Stomach smooth muscle (tissue), 2 donors: ENCODE data around the gene FLVCR2.
"Not testable (repeated sequence)": the region's sequence is repeated elsewhere in the genome, so short reads cannot be mapped to it uniquely, and the experiment has no call there.

Experiments used
- H3K27ac ChIP-seq: one replicate; pipeline ENCODE4 v1.7.0; 2013; ENCODE audit warnings: mild to moderate bottlenecking, low read length, inconsistent platforms
- H3K27me3 ChIP-seq, 2 donors: one replicate each; pipeline ENCODE4 v1.7.0; 2013; ENCODE audit warnings: low read length in 2 of 2; ENCODE audit not compliant: insufficient read depth in 2 of 2, control insufficient read depth in 1 of 2
- H3K36me3 ChIP-seq, 2 donors: one replicate each; pipeline ENCODE4 v1.7.0; 2013; ENCODE audit warnings: low read length in 2 of 2; ENCODE audit not compliant: control insufficient read depth in 2 of 2, insufficient read depth in 2 of 2
- H3K4me1 ChIP-seq: one replicate; pipeline ENCODE4 v1.7.0; 2013; ENCODE audit warnings: low read length; ENCODE audit not compliant: control insufficient read depth, insufficient read depth
- H3K4me3 ChIP-seq, 2 donors: one replicate each; pipeline ENCODE4 v1.7.0; 2013; ENCODE audit warnings: low read length in 2 of 2
- H3K9ac ChIP-seq, 2 donors: one replicate each; pipeline ENCODE4 v1.7.0; 2013; ENCODE audit warnings: low read length in 2 of 2, mild to moderate bottlenecking in 1 of 2
- H3K9me3 ChIP-seq, 2 donors: one replicate each; pipeline ENCODE4 v1.7.0; 2013; ENCODE audit warnings: low read length in 2 of 2; ENCODE audit not compliant: control insufficient read depth in 2 of 2
- donor health status: healthy.
- donor health status: Pancreatic carcinoma.

The FLVCR2 gene

GRCh38 chr14:75695025-75695424, 116.6 kb downstream of the FLVCR2 start:
- H3K36me3 ChIP-seq, result peaks cover 20 to 21% of the 10 kb centered on the region in 2 donors
- not testable (repeated sequence) for H3K4me3 ChIP-seq

GRCh38 chr14:75697386-75697785, 119.0 kb downstream of the FLVCR2 start:
- Histone ChIP-seq H3K9me3 (no peaks in the 10 kb centered on the region), H3K4me1 (peaks cover 6% of the 10 kb centered on the region), H3K4me3 (no peak overlapping the region), H3K9ac (no peak overlapping the region), H3K36me3 (peaks cover 7 to 9% of the 10 kb centered on the region in 2 donors), H3K27ac (no peak overlapping the region), H3K27me3 (no peaks in the 10 kb centered on the region)

More at GRCh38 chr14:75695025-75695424, 116.6 kb downstream of the FLVCR2 start:
- H3K27ac ChIP-seq, H3K9me3 ChIP-seq, H3K27me3 ChIP-seq, H3K9ac ChIP-seq, H3K4me1 ChIP-seq: not testable (repeated sequence)
